ENCODE measurements around the gene KRT81.

- TF ChIP-seq CTCF (IDR thresholded peaks at IDR 0.05; ENCODE audit: low read length) (no peak), EZH2 (IDR thresholded peaks at IDR 0.05; ENCODE audit: borderline replicate concordance, low read length) (no peak)
These were observed 45.9 kb downstream of the KRT81 start for GRCh38 chr12:52245259-52245961.

All from OCI-LY1 (cell line).